ENCODE data around the gene CXCR4.
"Not testable (repeated sequence)": the region's sequence is repeated elsewhere in the genome, so short reads cannot be mapped to it uniquely, and the experiment has no call there.

The CXCR4 gene

DNA sequence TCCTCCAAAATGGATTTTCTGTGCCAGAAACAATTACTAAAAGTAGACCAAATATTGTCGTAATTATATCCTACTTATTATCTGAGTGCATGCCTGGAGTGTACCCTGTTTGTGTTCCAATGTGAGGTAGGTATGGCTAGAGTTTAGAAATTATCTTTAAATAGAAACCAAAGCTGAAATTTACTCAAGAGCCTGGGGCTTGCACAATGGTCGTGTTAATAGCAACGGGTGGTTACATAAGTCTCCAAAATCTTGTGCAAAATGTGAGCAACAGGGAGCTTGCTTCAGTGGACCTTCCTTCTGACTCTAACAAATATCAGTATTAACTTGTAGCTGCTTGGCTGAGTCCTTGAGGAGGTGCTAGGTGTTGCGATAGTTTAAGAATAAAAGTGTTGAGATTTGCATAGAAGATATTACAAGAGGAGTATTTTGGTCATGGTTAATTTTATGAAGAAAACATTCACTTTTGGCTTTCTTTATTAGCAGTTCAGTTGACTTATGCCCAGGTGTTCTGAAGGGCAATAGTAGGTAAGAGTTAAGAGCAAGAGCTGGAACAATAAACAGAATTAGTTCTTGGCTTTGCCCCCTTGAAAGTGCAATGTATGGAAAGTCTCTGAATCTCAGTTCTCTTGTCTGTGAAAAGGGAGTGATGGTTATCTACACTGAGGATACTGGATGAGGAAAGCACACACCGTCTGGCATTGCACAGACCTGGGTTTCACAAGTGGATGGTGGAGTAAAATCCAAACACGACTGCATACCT, 4.6 kb downstream of the CXCR4 start:
- DNase-seq: peak; percentile 10

DNA sequence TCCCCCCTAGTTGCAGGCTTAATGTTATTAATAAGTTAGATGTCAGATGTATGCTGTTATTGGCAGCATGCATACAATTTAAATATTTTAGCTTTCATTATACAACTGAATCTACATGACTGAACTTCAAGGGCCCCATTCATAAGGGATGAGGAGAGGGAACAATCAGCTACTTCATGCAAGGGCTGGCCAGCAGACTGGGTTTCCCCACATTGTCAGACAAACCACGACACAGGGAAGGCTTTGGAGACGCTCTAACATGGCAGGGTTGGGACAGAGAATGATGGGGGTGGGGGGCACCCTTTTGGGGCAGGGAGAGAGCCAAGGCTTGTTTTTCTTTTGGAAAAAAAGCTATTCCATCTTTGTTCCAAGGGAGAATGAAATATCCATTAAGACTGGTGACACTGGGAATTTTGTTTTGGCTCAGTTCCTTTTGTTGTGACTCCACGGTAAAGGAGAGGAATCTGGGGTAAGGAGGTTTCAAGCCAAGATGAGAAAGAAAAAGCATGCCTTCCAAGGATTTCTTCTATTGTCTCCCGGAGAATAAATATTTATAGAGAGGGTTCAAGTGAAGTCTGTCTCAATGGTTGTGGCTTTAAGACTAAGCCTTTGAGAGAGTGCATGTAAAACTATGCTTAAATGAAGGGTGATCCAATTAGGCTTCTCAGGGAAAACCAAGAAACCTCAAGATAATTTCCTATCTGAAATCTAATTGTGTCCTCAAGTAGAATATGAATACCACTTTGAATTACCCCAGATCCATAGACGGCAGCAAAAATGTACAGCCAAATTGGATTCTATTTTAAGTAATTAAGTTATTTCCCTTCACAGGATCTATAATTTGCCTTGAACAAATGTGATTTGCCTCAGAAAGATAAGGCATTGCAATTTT, 5.4 kb downstream of the CXCR4 start:
- no peak for DNase-seq

DNA sequence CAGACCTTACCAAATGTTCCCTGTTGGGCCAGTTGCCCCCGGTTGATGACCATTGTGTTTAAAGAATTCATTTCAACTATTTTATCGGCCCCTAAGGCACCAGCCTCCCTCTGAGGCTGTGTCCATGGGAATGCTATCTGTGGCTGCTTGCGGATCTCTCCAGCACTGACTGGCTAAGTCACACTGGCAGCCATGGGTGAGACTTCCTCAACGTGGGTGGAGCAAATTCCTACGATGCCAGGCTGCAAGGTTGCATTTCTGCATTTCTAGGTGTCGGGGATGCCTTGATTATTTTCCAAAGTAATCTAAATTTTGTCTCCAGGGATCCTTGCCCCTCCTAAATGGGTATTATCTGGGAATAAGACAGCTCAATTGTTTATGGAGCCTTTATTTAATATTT, 6.2 kb downstream of the CXCR4 start:
- DNase-seq: no peak

DNA sequence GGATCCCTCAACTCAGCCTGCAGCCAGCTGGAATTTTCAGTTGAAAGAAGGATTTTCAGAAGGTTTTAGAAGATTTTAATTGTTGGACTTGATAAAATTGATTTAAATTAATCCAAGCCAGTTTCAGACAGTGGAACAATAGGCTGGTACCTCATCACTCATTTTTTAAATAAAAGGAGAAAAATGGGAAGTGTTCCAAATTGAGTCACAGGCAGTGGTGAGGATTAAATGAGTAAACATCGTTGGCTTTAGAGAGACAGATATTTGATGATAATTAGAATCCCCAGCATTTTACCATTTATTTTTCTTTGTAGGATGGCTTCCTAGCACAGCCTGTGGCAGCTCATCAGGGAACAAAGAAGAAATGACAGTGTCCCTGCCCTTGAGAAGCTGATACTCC, 7.4 kb downstream of the CXCR4 start:
- DNase-seq: peak; percentile 30

DNA sequence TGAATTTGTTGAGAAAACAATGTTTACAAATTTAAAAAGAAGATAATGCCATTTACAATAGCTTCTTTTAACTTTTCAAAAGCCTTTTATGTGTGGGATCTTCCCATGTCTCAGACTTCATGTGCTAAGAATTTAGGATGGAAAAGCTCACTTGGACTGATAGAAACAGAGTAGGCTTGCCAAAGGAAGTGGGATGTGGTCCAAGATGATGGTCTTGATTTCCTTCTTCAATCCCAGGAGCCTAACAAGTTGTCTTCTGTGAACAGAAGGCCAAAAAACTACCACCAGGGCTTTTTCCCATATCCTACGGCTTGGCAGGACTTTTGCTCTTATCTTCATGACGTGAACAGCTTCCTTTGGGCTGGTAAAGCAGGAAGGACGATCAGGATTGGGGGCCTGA, 9.5 kb downstream of the CXCR4 start:
- no peak for DNase-seq

DNA sequence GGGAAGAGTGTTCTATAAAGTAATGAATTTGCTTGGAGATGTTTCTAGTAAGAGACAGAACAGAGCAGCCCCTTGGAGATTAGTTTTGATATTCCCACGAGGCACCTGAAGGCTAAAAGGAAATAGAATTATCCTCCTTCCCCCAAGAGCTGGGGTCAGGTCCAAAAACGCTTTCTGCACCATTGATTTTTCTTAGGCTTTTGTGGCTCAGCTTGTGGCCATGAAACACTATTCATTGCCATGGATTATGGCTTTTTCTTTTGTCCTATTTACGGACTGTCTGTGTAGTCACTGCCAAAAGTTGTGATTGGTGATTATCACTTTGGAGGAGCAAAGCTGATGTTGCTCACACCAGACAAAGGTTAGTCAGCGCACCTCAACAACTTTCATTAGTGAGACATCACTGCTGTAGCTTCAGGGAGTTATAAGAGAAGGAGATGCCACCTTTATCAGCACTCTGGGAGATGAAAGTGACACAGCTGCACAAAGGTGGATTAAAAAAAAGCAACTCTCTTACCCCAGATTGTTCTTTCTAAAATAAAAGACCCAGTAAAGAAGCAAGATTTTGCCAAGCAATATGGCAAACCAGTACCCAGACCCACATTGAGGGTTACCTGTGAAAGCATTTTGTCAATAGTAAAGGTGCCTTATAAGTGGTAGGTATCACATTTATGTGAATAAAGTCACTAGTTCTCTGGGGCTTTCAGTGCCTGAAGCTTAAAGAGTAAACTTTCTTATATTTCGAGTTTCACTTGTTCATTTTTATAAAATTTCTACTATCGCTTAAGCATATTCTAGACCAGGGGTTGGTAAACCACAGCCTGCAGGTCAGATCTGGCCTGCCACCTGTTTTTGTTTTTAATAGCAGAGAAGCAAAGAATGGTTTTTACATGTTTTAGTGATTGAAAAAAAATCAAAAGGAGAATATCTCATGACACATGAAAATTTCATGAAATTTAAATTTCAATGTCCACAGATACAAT, 10.6 kb downstream of the CXCR4 start:
- DNase-seq: no peak

DNA sequence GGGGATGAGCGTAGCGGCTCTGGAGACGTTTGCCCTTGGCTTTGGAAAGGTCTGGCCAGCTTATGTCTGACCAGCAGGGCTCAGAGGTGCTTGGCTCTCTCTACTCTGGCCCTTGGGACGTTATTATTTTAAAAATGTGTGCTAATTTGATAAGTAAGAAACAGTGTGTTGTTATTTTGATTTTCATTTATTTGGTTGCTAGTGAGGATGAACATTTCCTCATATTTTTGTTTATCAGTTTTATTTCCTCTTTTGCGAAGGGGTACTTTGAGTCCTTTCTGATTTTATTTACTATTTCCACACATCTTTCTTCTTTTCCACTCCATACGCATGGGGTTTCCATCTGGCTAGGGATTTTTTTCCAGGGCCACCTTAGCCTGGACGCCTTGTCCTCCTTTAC, 11.4 kb downstream of the CXCR4 start:
- no peak for DNase-seq

DNA sequence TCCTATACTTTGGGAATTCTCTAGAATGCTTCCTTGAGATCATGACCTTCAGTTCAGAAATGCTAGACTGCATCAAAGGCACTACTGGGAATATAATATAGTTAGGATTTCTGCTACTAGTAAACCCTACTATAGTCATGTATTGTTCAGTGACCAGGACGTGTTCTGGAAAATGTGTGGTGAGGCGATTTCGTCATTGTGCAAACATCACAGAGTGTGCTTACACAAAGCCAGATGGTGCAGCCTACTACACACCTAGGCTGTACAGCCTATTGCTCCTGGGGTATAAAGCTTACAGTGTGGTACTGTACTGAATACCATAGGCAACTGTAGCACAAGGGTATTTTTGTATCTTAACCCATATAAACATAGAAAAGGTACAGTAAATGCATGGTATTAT, 13.0 kb downstream of the CXCR4 start:
- DNase-seq: no peak

DNA sequence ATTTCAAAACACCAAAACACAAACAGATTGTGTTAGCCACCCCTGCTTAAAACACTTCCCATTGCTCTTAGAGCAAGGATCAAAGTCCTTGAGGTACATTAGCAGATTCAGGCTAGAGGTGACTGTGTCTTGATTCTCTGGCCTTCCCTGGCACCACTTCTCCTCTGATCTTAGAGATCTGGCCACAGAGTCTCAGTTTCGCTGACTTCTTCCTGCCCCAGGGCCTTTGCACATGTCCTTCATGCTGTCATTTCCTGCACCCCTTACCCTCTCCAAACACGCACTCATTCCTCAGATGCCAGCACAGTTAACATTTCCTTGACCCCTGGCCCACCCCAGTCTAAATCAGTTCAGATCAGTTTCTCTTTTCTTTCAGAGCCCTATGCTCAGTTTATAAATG, 16.9 kb downstream of the CXCR4 start:
- DNase-seq: no peak

DNA sequence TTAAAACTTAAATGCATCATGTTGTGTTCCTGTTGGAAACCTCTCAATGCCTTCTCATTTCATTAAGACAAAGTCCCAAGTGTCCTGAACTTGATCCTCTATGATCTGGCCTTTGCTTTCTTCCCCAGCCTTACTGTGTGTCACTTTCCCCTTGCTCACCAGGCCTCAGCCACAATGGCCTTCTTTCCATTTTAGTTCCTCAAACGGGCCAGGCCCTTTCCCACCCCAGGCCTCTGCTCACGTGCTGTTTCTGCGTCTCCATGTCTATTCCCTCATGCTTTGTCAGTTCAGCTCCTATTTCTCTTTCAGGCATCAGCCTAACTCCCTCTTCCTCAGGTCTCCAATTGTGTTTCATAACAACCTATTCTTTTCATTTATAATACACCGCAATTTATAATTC, 19.5 kb downstream of the CXCR4 start:
- DNase-seq: no peak

DNA sequence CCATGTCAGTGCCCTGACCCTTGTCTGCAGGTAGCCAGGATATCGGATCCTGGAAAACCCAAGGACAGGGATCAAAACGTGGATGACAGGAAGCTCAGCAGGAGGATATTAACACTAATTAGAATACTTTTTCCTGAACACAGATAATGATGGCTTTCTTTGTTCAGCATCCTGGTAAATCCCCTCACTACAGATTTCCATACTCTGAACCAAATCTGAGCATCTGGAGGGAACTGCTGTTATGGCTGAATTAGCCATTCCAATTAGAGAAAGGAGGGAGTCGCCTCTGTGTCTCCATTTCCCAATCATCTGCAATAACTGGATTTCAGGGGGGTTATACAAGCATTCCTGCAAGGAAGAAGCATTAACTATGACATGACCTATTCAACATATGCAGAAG, 24.4 kb downstream of the CXCR4 start:
- no peak for DNase-seq

DNA sequence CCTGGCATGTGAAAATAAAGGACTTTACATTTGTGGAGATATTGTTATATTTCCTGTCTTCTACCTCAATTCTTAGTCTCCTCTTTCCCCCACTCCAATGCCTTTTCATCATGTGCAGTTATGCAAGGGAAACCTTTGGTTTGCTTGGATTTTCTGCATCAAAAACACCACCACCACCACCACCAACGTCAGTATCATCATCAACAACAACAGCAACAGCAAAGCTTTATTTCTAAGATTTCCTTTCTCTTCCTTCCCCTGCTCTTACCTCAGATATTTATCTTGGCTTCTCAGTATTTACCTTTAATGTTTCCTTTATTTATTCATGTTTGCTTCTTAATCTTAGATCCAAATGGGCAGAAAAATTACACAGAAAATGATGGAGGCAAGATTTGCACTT, 26.1 kb downstream of the CXCR4 start:
- no peak for DNase-seq

DNA sequence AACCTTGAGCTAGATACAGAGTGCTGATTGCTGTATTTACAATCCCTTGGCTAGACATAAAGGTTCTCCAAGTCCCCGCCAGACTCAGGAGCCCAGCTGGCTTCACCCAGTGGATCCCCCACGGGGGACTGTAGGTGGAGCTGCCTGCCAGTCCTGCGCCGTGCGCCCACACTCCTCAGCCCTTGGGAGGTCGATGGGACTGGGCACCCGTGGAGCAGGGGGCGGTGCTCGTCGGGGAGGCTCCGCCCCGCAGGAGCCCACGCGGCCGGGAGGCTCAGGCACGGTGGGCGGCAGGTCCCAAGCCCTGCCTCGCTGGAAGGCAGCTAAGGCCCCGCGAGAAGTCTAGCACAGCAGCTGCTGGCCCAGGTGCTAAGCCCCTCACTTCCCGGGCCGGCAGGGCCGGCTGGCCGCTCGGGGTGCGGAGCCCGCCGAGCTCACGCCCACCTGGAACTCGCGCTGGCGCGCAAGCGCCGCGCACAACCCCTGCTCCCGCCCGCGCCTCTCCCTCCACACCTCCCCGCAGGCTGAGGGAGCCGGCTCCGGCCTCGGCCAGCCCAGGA, 30.0 kb downstream of the CXCR4 start:
- not testable (repeated sequence) for DNase-seq

DNA sequence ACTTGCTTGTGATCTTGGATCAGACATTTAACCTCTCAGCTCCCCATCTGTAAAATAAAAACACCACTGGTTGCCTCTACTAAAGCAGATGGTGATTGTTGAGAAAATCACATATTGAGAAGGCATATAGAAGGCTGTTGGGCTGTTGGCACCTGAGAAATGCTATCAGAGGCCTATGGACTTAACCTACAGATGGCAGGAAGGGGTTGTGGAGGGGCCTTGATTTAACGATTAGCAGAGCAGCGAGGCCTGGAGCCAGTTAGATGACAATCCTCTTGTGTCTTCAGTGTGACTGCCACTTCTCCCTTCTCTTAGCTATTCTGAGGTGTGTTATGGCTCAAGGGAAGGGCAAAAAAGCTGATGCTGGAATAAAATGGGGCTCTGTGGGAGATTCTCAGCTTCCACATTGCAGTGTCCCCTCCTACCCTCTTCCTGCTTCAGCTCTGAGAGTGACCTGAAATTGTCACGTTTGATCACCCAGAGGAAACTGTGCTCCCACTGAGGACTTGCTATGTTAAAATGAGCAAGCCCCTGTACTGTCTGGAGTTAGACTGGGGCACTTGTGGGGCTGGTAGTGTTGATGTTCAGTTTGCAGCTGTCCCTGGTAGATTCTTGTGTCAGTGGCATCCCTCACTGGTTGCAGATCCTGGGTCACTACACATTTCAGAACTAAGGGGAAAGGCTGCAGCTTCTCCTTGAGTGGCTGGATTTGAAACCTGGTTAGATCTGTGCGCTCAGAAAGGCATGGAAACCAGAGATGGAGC, 31.5 kb downstream of the CXCR4 start:
- no peak for DNase-seq

DNA sequence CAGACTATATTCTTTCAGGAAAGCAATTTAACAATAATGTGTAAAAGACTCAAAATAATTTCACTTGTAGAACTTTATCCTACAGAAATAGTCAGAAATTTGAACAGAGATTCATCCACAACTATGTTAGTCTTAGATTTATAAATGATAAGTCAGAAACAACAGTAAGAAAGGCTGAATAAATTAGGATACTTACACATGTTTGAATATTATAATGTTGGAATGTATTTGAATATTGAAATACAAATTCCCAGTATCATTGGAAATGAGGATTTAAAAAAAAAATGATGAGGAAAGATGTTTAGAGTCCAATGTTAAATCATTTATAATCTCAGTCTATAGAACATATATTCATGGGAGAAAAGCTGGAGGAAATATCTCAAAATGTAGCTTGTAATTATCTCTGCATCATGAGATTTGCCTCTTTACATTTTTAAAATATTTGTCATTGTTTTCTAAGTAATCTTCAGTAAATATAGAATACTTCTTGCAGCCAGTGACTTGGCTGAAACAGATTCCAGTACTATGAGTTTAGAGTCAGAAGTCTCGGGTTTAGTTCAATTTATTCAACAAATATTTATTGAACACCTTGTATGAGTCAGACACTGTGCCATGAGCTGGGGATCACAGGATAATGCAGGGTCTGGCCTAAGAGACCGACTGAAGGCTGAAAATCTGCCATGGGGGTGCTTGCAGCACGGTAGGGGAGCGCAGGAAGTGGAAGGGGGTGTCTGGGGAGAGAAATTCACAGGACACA, 32.3 kb downstream of the CXCR4 start:
- DNase-seq: no peak

DNA sequence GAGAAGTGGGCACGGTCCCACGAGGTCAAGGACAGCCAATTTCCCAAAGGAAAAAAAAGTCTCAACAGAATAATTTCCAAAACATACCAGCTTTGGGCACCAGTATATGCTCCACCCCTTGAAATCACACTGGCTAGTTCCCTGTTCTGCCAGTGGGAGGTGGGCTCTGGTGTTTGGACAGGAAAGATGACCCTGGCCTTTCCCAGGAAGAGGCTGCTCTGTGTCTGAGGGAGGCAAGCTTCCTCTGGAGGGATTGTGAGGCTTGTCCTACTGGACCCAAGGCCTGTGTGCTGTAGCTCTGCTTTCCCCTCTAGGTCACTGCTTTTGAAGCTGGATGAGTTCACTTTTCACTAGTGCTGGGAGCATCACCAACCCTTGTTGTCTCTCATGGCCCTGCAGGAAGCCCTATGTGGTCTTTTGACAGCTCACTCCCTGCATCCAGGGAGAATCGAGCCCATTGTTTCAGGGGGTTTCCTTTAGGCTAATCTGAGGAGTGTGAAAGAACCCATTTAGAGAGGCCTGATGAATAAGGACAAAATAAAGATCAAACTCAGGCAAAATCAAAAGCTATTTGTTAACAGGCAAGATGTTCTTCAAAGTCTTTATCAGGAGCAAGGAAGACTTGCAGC, 36.3 kb downstream of the CXCR4 start:
- no peak for DNase-seq

DNA sequence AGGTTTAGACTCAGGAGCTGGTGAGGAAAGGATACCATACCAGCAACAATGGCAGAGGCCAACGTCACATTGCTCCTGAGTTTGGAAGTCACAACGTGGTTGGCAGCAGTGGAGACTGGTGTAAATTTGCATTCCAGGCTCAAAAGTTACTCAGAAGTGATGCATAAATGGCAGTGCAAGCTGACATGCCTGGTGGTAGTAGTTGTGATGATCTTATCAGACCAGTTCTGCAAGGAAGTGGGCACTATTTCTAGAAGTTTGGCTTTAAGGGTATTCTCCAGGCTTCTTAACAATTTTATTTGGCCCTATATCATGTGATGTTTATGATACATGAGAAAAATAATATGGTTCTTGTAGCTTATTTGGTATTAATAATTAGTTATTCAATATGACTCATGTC, 37.8 kb downstream of the CXCR4 start:
- no peak for DNase-seq

DNA sequence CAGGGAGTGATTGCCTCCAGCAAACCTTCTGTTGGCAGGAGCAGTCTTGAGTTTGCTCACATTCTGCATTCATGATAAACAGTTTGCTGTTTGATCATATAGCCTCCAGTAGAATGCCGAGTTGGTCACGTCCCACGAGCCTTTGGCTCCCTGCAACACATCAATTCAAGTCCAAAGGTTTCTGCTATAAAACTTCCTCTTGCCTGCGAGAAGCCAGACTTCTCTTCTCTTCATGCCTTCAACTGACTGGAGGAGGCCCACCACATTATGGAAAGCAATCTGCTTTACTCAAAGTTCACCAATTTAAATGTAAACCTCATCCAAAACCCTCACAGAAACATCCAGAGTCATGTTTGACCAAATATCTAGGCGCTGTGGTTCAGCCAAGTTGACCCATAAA, 40.8 kb downstream of the CXCR4 start:
- no peak for DNase-seq

DNA sequence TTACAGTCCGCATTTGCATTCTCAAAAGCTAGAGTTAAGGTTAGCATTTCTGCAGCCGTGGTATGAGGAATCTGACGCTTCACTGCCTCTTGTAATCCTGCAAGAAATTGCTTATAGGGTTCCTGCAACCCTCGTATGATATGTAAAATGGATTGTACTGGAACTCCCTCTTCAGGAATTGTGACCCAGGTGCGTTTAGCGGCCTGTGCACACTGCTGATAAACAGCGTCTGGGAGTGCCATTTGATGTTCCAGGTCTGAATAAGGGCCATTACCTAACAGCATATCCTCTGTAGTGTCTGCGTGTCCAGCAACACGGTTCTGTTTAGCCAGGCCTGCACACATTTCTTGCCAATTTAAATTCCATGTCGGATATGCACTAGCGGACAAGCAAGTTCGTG, 42.5 kb downstream of the CXCR4 start:
- no peak for DNase-seq

DNA sequence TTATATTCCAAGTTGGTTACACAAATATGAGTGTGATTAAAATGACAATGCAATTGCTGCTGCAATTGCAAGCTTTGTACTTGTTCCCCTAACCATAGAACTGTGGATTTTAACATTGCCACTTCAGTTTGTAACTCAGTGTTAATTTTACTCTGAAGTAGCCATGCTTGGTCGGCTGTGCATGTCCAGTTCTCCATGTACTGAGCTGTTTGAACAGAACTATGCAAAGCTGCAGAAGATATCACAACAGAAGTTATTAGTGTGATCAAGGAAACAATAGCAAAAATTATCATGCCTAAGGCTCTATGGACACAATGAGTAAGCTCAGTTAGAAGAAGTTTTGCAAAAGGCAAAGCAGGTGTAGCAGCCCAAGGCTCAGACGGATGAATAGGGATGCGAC, 45.3 kb downstream of the CXCR4 start:
- DNase-seq: no peak

DNA sequence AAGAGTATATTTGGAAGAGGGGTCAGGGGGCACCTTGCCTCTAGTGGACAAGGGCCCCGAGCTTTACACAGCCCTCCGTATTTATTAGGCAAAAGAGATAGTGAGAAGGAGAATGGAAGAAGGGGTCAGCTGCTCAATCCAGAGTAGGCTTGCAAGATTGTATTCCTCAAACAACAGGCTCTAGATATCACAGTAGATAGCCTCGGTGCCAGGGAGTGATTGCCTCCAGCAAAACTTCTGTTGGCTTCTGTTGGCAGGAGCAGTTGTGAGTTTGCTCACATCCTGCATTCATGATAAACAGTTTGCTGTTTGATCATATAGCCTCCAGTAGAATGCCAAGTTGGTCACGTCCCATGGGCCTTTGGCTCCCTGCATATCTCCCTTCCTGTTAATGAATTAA, 46.1 kb downstream of the CXCR4 start:
- DNase-seq: not testable (repeated sequence)

Data from NCI-H1105 treated with DMSO at 0.1 percent for 48 hours (cell line).